Prostate gland (tissue), 1 donor: ENCODE measurements around the gene TMC5.

Experiments used
- POLR2A ChIP-seq: fragments of 450-650 bp; IDR thresholded peaks from one replicate; pipeline ENCODE4 v1.6.1; 2016; ENCODE audit warnings: antibody characterized with exemption, mild to moderate bottlenecking
- POLR2AphosphoS5 ChIP-seq: sonication (generic); formaldehyde crosslinking; IDR thresholded peaks from one replicate; pipeline ENCODE4 v1.6.1; 2017; ENCODE audit warnings: antibody characterized with exemption

GRCh38 chr16:19515757-19516156, 98.1 kb downstream of the TMC5 start:
- TF ChIP-seq POLR2A = no peak
- TF ChIP-seq POLR2AphosphoS5 = no peak
